GM19463 (cell line): Measurements from ENCODE around the gene HYDIN.
"Not testable (repeated sequence)": the region's sequence is repeated elsewhere in the genome, so short reads cannot be mapped to it uniquely, and the experiment has no call there.

Experiments
- ATAC-seq: cut with Tn5 transposase; IDR thresholded peaks from one replicate; pipeline ENCODE4 v1.9.1; 2021; ENCODE audit warnings: mild to moderate bottlenecking, moderate library complexity; ENCODE audit not compliant: unreplicated experiment

Gene HYDIN

GRCh38 chr16:71009440-71010223 lies 220.9 kb downstream of the HYDIN start:
- ATAC-seq: not testable (repeated sequence)

GRCh38 chr16:71006516-71006915 lies 224.0 kb downstream of the HYDIN start:
- not testable (repeated sequence) for ATAC-seq

GRCh38 chr16:70999735-71000134 lies 230.8 kb downstream of the HYDIN start:
- ATAC-seq: not testable (repeated sequence)

DNA sequence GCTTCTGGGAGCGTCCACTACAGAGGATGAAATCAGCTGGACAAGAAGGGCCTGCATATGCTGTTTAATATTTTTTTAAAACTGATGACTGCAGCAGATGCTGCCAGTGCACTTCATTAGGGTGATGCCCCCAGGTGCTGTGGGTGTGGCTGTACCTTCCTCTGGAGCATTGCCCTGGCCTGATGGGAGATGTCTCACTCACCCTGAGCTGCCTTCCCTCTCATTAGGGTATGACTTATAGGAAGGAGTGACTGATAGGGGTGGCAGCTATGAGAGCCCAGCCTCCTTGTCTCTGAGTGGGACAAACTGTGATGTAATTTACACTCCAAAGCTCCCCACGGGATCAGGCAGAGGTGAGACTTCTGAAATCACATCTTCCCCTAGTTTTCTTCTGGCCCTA lies 234.7 kb downstream of the HYDIN start:
- not testable (repeated sequence) for ATAC-seq

DNA sequence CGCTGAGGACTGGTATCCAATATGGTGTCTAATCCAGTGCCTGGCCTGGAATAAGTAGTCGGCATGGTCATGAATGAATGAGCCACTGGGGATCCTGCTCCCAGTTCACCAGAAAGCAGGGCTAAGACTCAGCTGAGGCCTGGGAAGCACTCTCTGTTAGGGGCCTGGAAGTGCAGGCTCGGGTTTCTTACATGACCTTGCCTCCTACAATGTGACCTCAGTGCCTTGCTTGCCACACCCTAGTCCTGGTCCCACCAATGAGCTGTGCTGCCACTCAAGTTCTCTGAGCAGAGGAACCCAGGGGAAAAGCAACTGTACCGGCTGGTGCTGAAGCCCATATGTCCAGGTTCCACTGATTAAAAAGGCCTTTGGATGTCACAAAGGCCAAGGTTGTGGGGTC lies 238.0 kb downstream of the HYDIN start:
- ATAC-seq: not testable (repeated sequence)

DNA sequence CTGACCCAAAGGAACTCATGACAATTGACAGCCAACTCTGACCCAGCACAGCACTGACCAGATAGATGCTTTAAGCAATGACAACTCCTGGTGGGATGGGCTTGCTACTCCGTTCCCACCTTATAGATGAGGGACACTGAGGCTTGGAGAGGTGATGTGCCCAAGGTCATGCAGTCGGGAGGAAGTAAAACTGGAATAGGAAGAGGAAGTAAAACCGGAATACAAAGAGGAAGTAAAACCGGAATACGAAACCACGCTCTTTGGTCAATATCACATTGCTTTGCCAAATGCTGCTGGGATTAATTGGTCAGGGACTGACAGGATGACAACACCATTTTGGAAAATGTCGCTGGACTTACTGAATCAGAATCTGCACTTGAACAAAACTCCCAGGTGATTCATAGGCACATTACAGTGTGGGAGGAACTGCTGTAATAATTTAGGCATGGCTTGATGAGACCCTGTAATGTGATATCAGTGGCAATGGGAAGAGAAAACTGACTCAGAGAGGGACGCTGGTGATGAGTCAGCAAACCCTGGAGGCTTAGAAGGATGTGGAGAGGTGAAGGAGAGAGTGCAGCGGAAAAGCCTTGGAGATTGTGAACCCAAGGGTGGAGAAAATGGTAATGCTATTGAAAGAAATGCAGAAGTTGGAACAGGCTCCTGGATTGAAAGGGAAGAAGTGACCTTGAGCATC lies 243.4 kb downstream of the HYDIN start:
- ATAC-seq: not testable (repeated sequence)

DNA sequence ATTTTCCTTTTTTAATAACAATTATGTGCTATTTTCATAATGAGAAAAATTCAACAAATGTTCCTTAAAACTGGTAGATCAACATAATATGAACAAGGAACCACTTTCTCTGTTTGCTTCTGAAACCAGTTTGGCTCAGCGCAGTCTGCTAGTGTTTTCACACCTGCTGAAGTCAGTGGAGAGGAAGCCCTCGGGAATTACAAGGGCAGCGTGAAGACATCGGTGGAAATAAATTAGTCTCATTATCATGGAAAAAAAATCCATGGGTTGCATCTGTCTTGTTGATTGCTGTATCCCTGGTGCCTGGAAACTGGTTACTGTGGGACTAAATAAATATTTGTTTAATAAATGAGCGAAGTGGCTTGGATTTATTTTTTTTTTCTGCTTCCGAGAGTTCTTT lies 245.8 kb downstream of the HYDIN start:
- ATAC-seq: not testable (repeated sequence)

- ATAC-seq: not testable (repeated sequence)
These were observed 262.2 kb downstream of the HYDIN start for GRCh38 chr16:70968332-70968731.

DNA sequence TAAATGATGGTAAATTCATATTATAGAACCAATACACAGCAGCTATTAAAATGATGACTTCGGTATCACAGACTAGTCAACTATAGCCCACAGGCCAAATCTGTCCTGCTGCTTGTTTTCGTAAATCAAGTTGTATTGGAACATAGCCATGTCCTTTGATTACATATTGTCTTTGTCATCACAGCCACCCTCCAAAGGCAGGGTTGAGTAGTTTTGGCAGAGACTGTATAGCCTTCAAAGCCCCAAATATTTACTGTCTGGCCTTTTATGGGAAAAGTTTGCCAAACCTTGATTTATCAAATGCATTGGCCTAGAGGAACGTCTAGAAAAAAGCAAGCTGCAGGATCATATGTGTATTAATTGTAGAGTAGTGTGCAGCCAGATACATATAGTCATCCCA lies 270.4 kb downstream of the HYDIN start:
- not testable (repeated sequence) for ATAC-seq

- ATAC-seq: not testable (repeated sequence)
These were observed 275.6 kb downstream of the HYDIN start for GRCh38 chr16:70954922-70955321.

DNA sequence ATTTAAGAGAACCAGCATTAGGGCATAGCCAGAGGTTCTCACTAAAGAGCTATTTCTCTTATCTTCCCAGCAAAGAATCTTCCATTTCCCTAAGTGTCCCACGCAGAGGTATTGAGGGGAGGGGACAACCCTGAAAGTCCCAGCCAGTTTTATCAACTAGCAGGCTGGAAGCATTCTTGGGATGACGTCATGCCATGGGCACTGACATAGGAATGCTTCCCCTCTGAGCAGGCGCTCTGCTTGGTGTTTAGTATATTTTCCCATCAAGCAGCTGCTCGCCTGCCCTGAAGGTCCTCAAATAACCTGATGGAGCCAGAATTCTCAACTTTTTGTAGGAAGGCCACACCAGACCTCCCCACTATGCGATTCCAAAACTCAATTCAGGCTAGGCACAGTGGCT lies 276.7 kb downstream of the HYDIN start:
- not testable (repeated sequence) for ATAC-seq

GRCh38 chr16:70943551-70943950 lies 287.0 kb downstream of the HYDIN start:
- not testable (repeated sequence) for ATAC-seq

DNA sequence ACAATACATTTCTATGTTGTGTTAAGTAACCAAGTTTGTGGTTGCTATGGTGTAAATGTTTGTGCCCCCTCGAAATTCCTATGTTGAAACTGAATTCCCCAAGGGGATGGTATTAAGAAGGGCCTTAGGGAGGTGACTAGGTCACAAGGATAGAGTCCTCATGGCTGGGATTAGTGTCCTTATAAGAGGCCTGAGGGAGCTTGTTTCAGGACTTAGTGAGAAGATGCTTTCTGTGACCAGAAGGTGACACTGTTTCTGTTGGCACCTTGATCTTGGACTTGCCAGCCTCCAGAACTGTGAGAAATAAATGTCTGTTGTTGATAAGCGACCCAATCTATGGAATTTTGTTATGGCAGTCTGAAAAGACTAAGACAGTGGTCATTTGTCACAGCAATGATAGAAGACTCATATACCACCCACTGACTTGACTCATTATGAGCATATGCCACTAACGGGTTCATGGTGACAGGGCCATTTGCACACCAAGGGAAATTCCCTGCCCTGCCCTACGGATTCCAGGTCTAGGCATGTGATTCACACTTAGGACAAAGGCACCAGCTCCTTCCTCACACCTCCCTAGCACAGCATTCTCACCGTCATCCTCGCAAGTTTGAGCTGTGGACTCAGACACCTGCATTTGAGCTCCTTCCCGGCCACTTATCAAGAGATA lies 290.7 kb downstream of the HYDIN start:
- not testable (repeated sequence) for ATAC-seq

GRCh38 chr16:70936781-70937525 lies 293.6 kb downstream of the HYDIN start:
- not testable (repeated sequence) for ATAC-seq

- not testable (repeated sequence) for ATAC-seq
These were observed 295.2 kb downstream of the HYDIN start for GRCh38 chr16:70935325-70935724.

- not testable (repeated sequence) for ATAC-seq
These were observed 296.8 kb downstream of the HYDIN start for GRCh38 chr16:70933746-70934145.

DNA sequence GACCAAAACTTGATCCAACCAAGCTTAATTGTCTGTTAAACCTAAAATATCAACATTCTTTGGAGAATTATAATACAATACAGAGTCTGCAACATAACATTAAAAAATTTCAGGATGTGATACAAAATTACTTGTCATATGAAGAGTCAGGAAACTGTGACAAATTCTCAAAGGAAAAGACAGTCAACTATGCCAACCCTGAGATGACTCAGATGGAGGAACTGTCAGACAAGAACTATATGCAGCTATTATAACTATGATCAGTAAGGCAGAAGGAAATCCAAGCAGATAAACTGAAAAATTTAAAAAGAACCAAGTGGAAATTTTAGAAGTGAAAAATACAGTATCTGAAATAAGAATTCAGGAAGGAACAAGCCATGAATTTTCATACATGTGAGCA lies 299.8 kb downstream of the HYDIN start:
- ATAC-seq: not testable (repeated sequence)

- ATAC-seq: not testable (repeated sequence)
These were observed 308.4 kb downstream of the HYDIN start for GRCh38 chr16:70922164-70922563.

DNA sequence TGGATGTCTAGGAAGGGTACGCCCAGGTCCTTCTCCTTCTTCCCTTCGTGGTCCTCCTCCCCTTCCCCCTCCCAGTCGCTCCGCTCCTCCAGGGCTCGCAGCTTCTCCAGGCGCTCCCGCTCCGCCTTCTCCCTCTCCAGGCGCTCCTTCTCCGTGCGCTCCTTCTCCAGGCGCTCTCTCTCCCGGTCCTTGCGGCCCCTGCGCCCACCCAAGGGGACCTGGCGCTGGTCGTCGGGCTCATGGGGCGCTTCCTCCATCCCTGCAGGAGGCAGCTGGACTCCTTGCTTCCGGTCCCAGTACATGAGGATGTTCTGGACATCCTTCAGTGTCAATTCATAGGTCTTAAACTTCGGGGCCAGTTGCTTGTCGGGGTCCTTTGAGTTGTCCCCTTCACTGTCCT lies 309.9 kb downstream of the HYDIN start:
- ATAC-seq: not testable (repeated sequence)

DNA sequence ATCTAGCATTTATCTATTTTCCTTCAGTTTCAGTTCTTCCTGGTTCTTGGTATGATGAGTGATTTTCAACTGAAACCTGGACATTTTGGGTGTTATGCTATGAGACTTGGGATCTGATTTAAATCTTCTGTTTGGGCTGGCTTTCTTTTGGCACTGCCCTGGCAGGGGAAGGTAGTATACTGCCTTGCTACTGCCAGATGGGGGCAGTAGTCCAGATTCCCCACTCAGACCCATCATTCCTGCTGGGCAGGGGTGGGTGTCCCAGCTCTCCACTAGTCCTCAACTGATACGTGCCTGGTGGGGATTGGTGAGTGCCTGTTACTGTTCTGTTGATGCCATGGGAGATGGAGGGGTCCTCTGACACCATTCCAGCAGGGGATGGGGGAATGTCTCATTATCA lies 342.3 kb downstream of the HYDIN start:
- not testable (repeated sequence) for ATAC-seq

GRCh38 chr16:70884652-70885051 lies 345.9 kb downstream of the HYDIN start:
- not testable (repeated sequence) for ATAC-seq
